Calu3 (cell line): ENCODE data around the gene ADGRL3. TPM values are rescaled to one million over a fixed set of nuclear protein-coding genes. Genes with fewer than 3 reads are reported as not detected.

ENCODE experiments used
- Bru-seq: library from RNA; stranded (reverse); fragments of 400-500 nt; gene quantifications from one replicate; lab custom pipeline; 2021; lab: Mats Ljungman, UMichigan
- BruChase-seq, 2 experiments: library from RNA; stranded (reverse); fragments of 400-500 nt; gene quantifications; one replicate each; lab custom pipeline; 2021; lab: Mats Ljungman, UMichigan
- BruUV-seq: library from RNA; stranded (reverse); fragments of 400-500 nt; replicated peaks from 2 replicates; lab custom pipeline; 2021; lab: Mats Ljungman, UMichigan
- CTCF ChIA-PET: fragments of 300-600 bp; sonication (Branson Sonifier 250); formaldehyde crosslinking; loops from one replicate; lab custom pipeline; 2022; ENCODE audit warnings: antibody characterized with exemption; lab: Charles Lee
- DNase-seq: peaks from one replicate; pipeline ENCODE4 v3.0.0; 2022
- H3K27ac Mint-ChIP-seq: one replicate; pipeline ENCODE4 v1.8.0; 2022; ENCODE audit warnings: mixed read lengths; ENCODE audit not compliant: unreplicated experiment
- H3K27me3 Mint-ChIP-seq: one replicate; pipeline ENCODE4 v1.8.0; 2022; ENCODE audit warnings: mixed read lengths; ENCODE audit not compliant: unreplicated experiment
- H3K36me3 Mint-ChIP-seq: one replicate; pipeline ENCODE4 v1.8.0; 2022; ENCODE audit warnings: mild to moderate bottlenecking, moderate library complexity, mixed read lengths; ENCODE audit not compliant: insufficient read depth, unreplicated experiment
- H3K4me1 Mint-ChIP-seq: one replicate; pipeline ENCODE4 v1.8.0; 2022; ENCODE audit warnings: mild to moderate bottlenecking, low read depth, mixed read lengths; ENCODE audit not compliant: unreplicated experiment
- H3K4me3 Mint-ChIP-seq: one replicate; pipeline ENCODE4 v1.8.0; 2022; ENCODE audit warnings: mild to moderate bottlenecking, low read depth, moderate library complexity, mixed read lengths; ENCODE audit not compliant: unreplicated experiment
- H3K9me3 Mint-ChIP-seq: one replicate; pipeline ENCODE4 v1.8.0; 2022; ENCODE audit warnings: low read depth, mixed read lengths; ENCODE audit not compliant: unreplicated experiment
- CTCF ChIP-seq: fragments of 200-600 bp; IDR thresholded peaks from one replicate; pipeline ENCODE4 v1.8.0; 2022; ENCODE audit warnings: antibody characterized with exemption; ENCODE audit not compliant: unreplicated experiment
- intact Hi-C: fragments of 100-400 bp; cut with micrococcal nuclease; formaldehyde crosslinking; loops from one replicate; pipeline ENCODE4 v1.10.0; 2022; ENCODE audit not compliant: unreplicated experiment
- long read RNA-seq: library from polyadenylated mRNA; stranded (forward); transcript quantifications from one replicate; pipeline ENCODE4 v2.0.0, GENCODE V29; 2022
- total RNA-seq: library from RNA; stranded (reverse); gene quantifications from 2 replicates; pipeline ENCODE4 v1.2.3, GENCODE V29; 2022

ADGRL3 gene
- total RNA-seq (0.51 and 0.66 TPM in 2 replicates), Bru-seq, nascent RNA (percentile 14 among the genes with signal in this experiment), BruChase-seq, experiment 1, labeled RNA remaining after a 6-hour chase (percentile 9 among the genes with signal in this experiment), BruChase-seq, experiment 2, labeled RNA remaining after a 2-hour chase (percentile 13 among the genes with signal in this experiment)
- long read RNA-seq, partial matches to known transcripts = 0 of 1 reads
- long read RNA-seq, other reads (novel, unspliced or antisense) = 1 of 1 reads

GRCh38 chr4:61200187-61200915 is at the start of gene ADGRL3:
TSS of gene ADGRL3 (plus strand) at chr4:61200326.
- H3K27ac Mint-ChIP-seq = no peak within 1 kb of the TSS
- DNase-seq = peak; percentile 6
- H3K36me3 Mint-ChIP-seq = peaks cover 18% of the 10 kb centered on the region
- no peaks in the 10 kb centered on the region for H3K9me3 Mint-ChIP-seq
- no TSS peak for BruUV-seq
- intact Hi-C loops = no loop called here
- H3K4me1 Mint-ChIP-seq = no peaks in the 10 kb centered on the region
- H3K4me3 Mint-ChIP-seq = peak within 1 kb of the TSS; percentile 90
- peaks cover 56% of the 10 kb centered on the region for H3K27me3 Mint-ChIP-seq
- TF ChIP-seq CTCF = no peak
- CTCF ChIA-PET = no interaction called here

GRCh38 chr4:61152433-61152832 is 47.7 kb upstream of the ADGRL3 start:
- intact Hi-C loops = no loop called here
- peaks cover 5% of the 10 kb centered on the region for H3K9me3 Mint-ChIP-seq
- TF ChIP-seq CTCF = no peak
- H3K27me3 Mint-ChIP-seq = no peaks in the 10 kb centered on the region
- DNase-seq = no peak
- no TSS peak for BruUV-seq
- H3K4me1 Mint-ChIP-seq = no peaks in the 10 kb centered on the region
- CTCF ChIA-PET = no interaction called here
- H3K36me3 Mint-ChIP-seq = no peaks in the 10 kb centered on the region
- no peak overlapping the region for H3K27ac Mint-ChIP-seq
- H3K4me3 Mint-ChIP-seq = no peak overlapping the region

- no peaks in the 10 kb centered on the region for H3K27me3 Mint-ChIP-seq
- intact Hi-C loops = no loop called here
- H3K27ac Mint-ChIP-seq = no peak overlapping the region
- H3K4me1 Mint-ChIP-seq = no peaks in the 10 kb centered on the region
- BruUV-seq = no TSS peak
- H3K4me3 Mint-ChIP-seq = no peak overlapping the region
- no peaks in the 10 kb centered on the region for H3K9me3 Mint-ChIP-seq
- no peak for TF ChIP-seq CTCF
- H3K36me3 Mint-ChIP-seq = no peaks in the 10 kb centered on the region
- DNase-seq = no peak
- CTCF ChIA-PET = no interaction called here
These were observed 39.6 kb upstream of the ADGRL3 start for GRCh38 chr4:61160478-61160877.

GRCh38 chr4:61162116-61162515 is 38.0 kb upstream of the ADGRL3 start:
- H3K27ac Mint-ChIP-seq = no peak overlapping the region
- CTCF ChIA-PET = no interaction called here
- no peaks in the 10 kb centered on the region for H3K9me3 Mint-ChIP-seq
- no peaks in the 10 kb centered on the region for H3K4me1 Mint-ChIP-seq
- no peak for DNase-seq
- H3K27me3 Mint-ChIP-seq = no peaks in the 10 kb centered on the region
- BruUV-seq = no TSS peak
- H3K36me3 Mint-ChIP-seq = no peaks in the 10 kb centered on the region
- TF ChIP-seq CTCF = no peak
- no peak overlapping the region for H3K4me3 Mint-ChIP-seq
- intact Hi-C loops = no loop called here
